Ovary (tissue), 9 donors: ENCODE measurements around the gene OBSCN. TPM values are rescaled to one million over a fixed set of nuclear protein-coding genes. Genes with fewer than 3 reads are reported as not detected.
"Not testable (repeated sequence)": the region's sequence is repeated elsewhere in the genome, so short reads cannot be mapped to it uniquely, and the experiment has no call there.

Source experiments
- DNase-seq, 5 donors: peaks; one replicate each; pipeline ENCODE4 v3.0.0-alpha.2; 2019 to 2020
- H3K27ac ChIP-seq, 2 donors: fragments of 200-600 bp; one replicate each; pipeline versions ENCODE4 v1.5.1 to v1.8.0; 2019 to 2022
- H3K27me3 ChIP-seq: fragments of 200-600 bp; one replicate; pipeline ENCODE4 v1.8.0; 2022
- H3K36me3 ChIP-seq: fragments of 200-600 bp; sonication (generic); one replicate; pipeline ENCODE4 v1.5.1; 2019
- H3K4me1 ChIP-seq: one replicate; pipeline ENCODE4 v1.8.1; 2013; ENCODE audit warnings: mild to moderate bottlenecking, moderate library complexity; ENCODE audit not compliant: insufficient read depth
- H3K4me3 ChIP-seq: fragments of 200-600 bp; sonication (generic); one replicate; pipeline ENCODE4 v1.5.1; 2017
- H3K9me3 ChIP-seq, 2 donors: fragments of 200-600 bp in 1 of 2; sonication (generic) in 1 of 2; one replicate each; pipeline versions ENCODE4 v1.5.1 to v1.8.1; 2013 to 2019; ENCODE audit warnings: mild to moderate bottlenecking in 1 of 2, moderate library complexity in 1 of 2
- CTCF ChIP-seq, 3 donors: fragments of 450-650 bp in 2 of 3; fragments of 200-600 bp in 1 of 3; IDR thresholded peaks; one replicate each; pipeline versions ENCODE4 v1.5.1 to v1.8.0; 2016 to 2022; ENCODE audit warnings: antibody characterized with exemption in 3 of 3, mild to moderate bottlenecking in 1 of 3
- EP300 ChIP-seq: sonication (generic); formaldehyde crosslinking; IDR thresholded peaks from one replicate; pipeline ENCODE4 v1.6.1; 2017; ENCODE audit warnings: antibody characterized with exemption
- POLR2A ChIP-seq: fragments of 450-650 bp; IDR thresholded peaks from one replicate; pipeline ENCODE4 v1.6.1; 2017; ENCODE audit warnings: antibody characterized with exemption, mild to moderate bottlenecking, moderate library complexity
- WGBS, 3 donors: extraction: QIAGEN DNeasy Blood & Tissue Kit in 1 of 3; methylation state at CpG; one replicate each; pipeline versions ENCODE4 v1.1.5 to v1.1.7; 2013 to 2017; 5-methylcytosine and 5-hydroxymethylcytosine counted together
- intact Hi-C, 4 donors: fragments of 100-400 bp; cut with DNase I; formaldehyde crosslinking; loops; one replicate each; pipeline versions ENCODE4 v1.11.0 to v1.15.1; 2022 to 2023
- polyA plus RNA-seq, 2 donors: library from polyadenylated mRNA; stranded (reverse); fragments of 200-250 nt in 1 of 2; fragments of 350-450 nt in 1 of 2; fragmentation: Illumina TruSeq in 1 of 2; extraction: RNeasy Lipid Tissue Mini Kit (QIAGEN cat#74804) in 1 of 2; gene quantifications; one replicate each; pipeline ENCODE4 v1.2.3, GENCODE V29; 2013 to 2014
- total RNA-seq, 7 donors: library from RNA; depleted of rRNA in 2 of 7; stranded (reverse); fragments of >200 nt in 2 of 7; fragmentation: NEBNext Ultra II Directional in 3 of 7; extraction: Animal tissue kit (Norgen Biotek cat#: 25700) in 3 of 7; gene quantifications; one replicate each; pipeline versions ENCODE4 v1.1.0 to v1.2.4, GENCODE V29; 2016 to 2023
- donor health status: DM: no; HTN: no; CAD: no; lungs with moderate emphysema.
- donor health status: DM: no; HTN: no; CAD: no.
- donor health status: Bipolar disorder and iron deficiency.
- donor health status: DM: yes; HTN: yes; CAD: no.
- donor health status: DM: no; HTN: no; CAD: no.
- donor health status: DM: yes; HTN: yes; CAD: no.

The OBSCN gene
- total and polyA plus RNA-seq, 9 donors = 3.5 to 37.1 (median 29.0) TPM

GRCh38 chr1:228241259-228241658 is 33.4 kb downstream of the OBSCN start:
- no peaks in the 10 kb centered on the region for H3K36me3 ChIP-seq
- H3K4me3 ChIP-seq = no peak overlapping the region
- peaks cover 5% of the 10 kb centered on the region in 2 donors for H3K9me3 ChIP-seq
- intact Hi-C loops = no loop called here
- WGBS, 3 donors = 88 to 98% (median 91%) methylated on average over 2 of the region's 2 CpGs
- no peak overlapping the region for H3K27ac ChIP-seq
- no peaks in the 10 kb centered on the region for H3K27me3 ChIP-seq
- H3K4me1 ChIP-seq = no peaks in the 10 kb centered on the region
- no peak for DNase-seq
- TF ChIP-seq POLR2A (no peak), CTCF (IDR thresholded peaks at IDR 0.05) (no peak), EP300 (no peak)

GRCh38 chr1:228242409-228242808 is 34.6 kb downstream of the OBSCN start:
- Histone ChIP-seq H3K36me3 (no peaks in the 10 kb centered on the region), H3K4me1 (no peaks in the 10 kb centered on the region), H3K9me3 (peaks cover 5% of the 10 kb centered on the region in 2 donors), H3K4me3 (no peak overlapping the region), H3K27me3 (no peaks in the 10 kb centered on the region), H3K27ac (no peak overlapping the region)
- TF ChIP-seq CTCF (IDR thresholded peaks at IDR 0.05) (no peak), POLR2A (no peak), EP300 (no peak)
- DNase-seq = no peak
- intact Hi-C loops = no loop called here

GRCh38 chr1:228243093-228243492 is 35.2 kb downstream of the OBSCN start:
- H3K9me3 ChIP-seq = peaks cover 5% of the 10 kb centered on the region in 2 donors
- TF ChIP-seq CTCF (IDR thresholded peaks at IDR 0.05) (no peak), POLR2A (no peak), EP300 (no peak)
- intact Hi-C loops = no loop called here
- 97 to 98% (median 97%) methylated on average over 7 of the region's 7 CpGs for WGBS, 3 donors
- no peak for DNase-seq
- no peaks in the 10 kb centered on the region for H3K36me3 ChIP-seq
- no peaks in the 10 kb centered on the region for H3K4me1 ChIP-seq
- H3K27ac ChIP-seq = no peak overlapping the region
- H3K4me3 ChIP-seq = no peak overlapping the region
- no peaks in the 10 kb centered on the region for H3K27me3 ChIP-seq

GRCh38 chr1:228243989-228244388 is 36.1 kb downstream of the OBSCN start:
- H3K27ac ChIP-seq, H3K36me3 ChIP-seq, H3K27me3 ChIP-seq, H3K4me1 ChIP-seq, DNase-seq, intact Hi-C loops, H3K4me3 ChIP-seq, H3K9me3 ChIP-seq: not testable (repeated sequence)
- WGBS, 3 donors = 74 to 88% (median 76%) methylated on average over 5 of the region's 5 CpGs

GRCh38 chr1:228245111-228245510 is 37.3 kb downstream of the OBSCN start:
- Histone ChIP-seq H3K27ac (no peak overlapping the region), H3K36me3 (no peaks in the 10 kb centered on the region), H3K4me3 (no peak overlapping the region), H3K27me3 (no peaks in the 10 kb centered on the region), H3K9me3 (peaks cover 5% of the 10 kb centered on the region in 2 donors), H3K4me1 (no peaks in the 10 kb centered on the region)
- WGBS, 3 donors = 86 to 87% (median 86%) methylated on average over 3 of the region's 3 CpGs
- intact Hi-C loops = no loop called here
- no peak for DNase-seq
- no peak for TF ChIP-seq CTCF (IDR thresholded peaks at IDR 0.05)
- no peak for TF ChIP-seq POLR2A
- TF ChIP-seq EP300 = no peak
